Measurements from ENCODE around the gene SF3A1. TPM values are rescaled to one million over a fixed set of nuclear protein-coding genes. Genes with fewer than 3 reads are reported as not detected.
A peak's percentile ranks its signal among the peaks of the same experiment; 100 is the strongest.

The SF3A1 gene
- total RNA-seq, 1 experiment from 2014 or later = 230 TPM

DNA sequence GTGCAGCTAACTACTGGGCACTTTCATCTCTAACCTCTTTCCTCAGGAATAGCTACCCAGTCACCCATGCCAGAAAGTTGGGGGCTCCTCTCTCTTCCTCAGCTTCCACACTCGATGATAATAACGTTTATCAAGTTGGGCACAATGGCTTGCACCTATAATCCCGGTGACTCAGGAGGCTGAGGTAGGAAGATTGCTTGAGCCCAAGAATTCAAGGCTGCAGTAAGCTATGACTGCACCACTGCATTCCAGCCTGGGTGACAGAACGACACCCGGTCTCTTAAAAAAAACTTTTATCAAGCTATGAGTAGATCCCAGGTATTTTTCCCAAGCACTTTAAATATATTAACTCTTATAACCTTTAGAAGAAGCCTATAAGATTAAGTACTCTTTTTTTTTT is 2.0 kb downstream of the SF3A1 start:
- RAD21 ChIA-PET (ENCODE audit: low non-redundant PET in 1 of 2, low total read pairs in 2 of 2, uncharacterized antibody in 2 of 2, unreplicated experiment in 2 of 2) = no interaction called here
- Histone ChIP-seq H4K20me1 (ENCODE audit: insufficient read depth) (no peaks in the 10 kb centered on the region), H3K4me3 (replicated peaks in 1 of 2; ENCODE audit: low read depth in 1 of 2, low read length in 2 of 2) (no peak overlapping the region), H3K27me3 (ENCODE audit: insufficient read depth, low read length) (no peaks in the 10 kb centered on the region), H2AFZ (ENCODE audit: low read depth, low read length, poor library complexity, severe bottlenecking) (no peak overlapping the region), H3K9me3 (ENCODE audit: control insufficient read depth in 1 of 2, insufficient read depth in 1 of 2, low read depth in 1 of 2, low read length in 2 of 2) (no peaks in the 10 kb centered on the region), H3K4me1 (ENCODE audit: control insufficient read depth in 1 of 2, insufficient read depth in 2 of 2, low read length in 2 of 2) (peaks cover 12 to 22% of the 10 kb centered on the region in 2 experiments; a peak in 3 of 4 replicates), H3K36me3 (ENCODE audit: control insufficient read depth in 1 of 2, insufficient read depth in 2 of 2, low read length in 2 of 2) (peaks cover 26 to 34% of the 10 kb centered on the region in 2 experiments; a peak in 3 of 4 replicates), H3K4me2 (ENCODE audit: low read length) (peak overlapping the region; percentile 91), H3K9me2 (ENCODE audit: insufficient read depth) (no peaks in the 10 kb centered on the region), H3K9ac (ENCODE audit: low read length) (no peak overlapping the region), H3K27ac (ENCODE audit: low read depth, low read length) (no peak overlapping the region), H3K79me2 (ENCODE audit: insufficient read depth, low read length) (peaks cover 69% of the 10 kb centered on the region)
- no TSS peak for BruUV-seq (replicated peaks)
- TF ChIP-seq ZNF274 (IDR thresholded peaks at IDR 0.05; ENCODE audit: low read depth, low read length) = no peak
- no peak for TF ChIP-seq SP1 (IDR thresholded peaks at IDR 0.05; ENCODE audit: low read depth)
- TF ChIP-seq, protein P1, sequence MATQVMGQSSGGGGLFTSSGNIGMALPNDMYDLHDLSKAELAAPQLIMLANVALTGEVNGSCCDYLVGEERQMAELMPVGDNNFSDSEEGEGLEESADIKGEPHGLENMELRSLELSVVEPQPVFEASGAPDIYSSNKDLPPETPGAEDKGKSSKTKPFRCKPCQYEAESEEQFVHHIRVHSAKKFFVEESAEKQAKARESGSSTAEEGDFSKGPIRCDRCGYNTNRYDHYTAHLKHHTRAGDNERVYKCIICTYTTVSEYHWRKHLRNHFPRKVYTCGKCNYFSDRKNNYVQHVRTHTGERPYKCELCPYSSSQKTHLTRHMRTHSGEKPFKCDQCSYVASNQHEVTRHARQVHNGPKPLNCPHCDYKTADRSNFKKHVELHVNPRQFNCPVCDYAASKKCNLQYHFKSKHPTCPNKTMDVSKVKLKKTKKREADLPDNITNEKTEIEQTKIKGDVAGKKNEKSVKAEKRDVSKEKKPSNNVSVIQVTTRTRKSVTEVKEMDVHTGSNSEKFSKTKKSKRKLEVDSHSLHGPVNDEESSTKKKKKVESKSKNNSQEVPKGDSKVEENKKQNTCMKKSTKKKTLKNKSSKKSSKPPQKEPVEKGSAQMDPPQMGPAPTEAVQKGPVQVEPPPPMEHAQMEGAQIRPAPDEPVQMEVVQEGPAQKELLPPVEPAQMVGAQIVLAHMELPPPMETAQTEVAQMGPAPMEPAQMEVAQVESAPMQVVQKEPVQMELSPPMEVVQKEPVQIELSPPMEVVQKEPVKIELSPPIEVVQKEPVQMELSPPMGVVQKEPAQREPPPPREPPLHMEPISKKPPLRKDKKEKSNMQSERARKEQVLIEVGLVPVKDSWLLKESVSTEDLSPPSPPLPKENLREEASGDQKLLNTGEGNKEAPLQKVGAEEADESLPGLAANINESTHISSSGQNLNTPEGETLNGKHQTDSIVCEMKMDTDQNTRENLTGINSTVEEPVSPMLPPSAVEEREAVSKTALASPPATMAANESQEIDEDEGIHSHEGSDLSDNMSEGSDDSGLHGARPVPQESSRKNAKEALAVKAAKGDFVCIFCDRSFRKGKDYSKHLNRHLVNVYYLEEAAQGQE (IDR thresholded peaks at IDR 0.05; ENCODE audit: low read depth) = no peak
- TF ChIP-seq, protein P2, sequence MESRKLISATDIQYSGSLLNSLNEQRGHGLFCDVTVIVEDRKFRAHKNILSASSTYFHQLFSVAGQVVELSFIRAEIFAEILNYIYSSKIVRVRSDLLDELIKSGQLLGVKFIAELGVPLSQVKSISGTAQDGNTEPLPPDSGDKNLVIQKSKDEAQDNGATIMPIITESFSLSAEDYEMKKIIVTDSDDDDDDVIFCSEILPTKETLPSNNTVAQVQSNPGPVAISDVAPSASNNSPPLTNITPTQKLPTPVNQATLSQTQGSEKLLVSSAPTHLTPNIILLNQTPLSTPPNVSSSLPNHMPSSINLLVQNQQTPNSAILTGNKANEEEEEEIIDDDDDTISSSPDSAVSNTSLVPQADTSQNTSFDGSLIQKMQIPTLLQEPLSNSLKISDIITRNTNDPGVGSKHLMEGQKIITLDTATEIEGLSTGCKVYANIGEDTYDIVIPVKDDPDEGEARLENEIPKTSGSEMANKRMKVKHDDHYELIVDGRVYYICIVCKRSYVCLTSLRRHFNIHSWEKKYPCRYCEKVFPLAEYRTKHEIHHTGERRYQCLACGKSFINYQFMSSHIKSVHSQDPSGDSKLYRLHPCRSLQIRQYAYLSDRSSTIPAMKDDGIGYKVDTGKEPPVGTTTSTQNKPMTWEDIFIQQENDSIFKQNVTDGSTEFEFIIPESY (IDR thresholded peaks at IDR 0.05; ENCODE audit: extremely low read depth, insufficient replicate concordance, low read length) = no peak
- no peak for TF ChIP-seq ZFX (IDR thresholded peaks at IDR 0.05)
- TF ChIP-seq SIN3A (IDR thresholded peaks at IDR 0.05; ENCODE audit: low read depth) = no peak
- TF ChIP-seq RAD21 (IDR thresholded peaks at IDR 0.05; ENCODE audit: low read depth) = no peak
- no peak for TF ChIP-seq CEBPB (IDR thresholded peaks at IDR 0.05; ENCODE audit: low read depth)
- TF ChIP-seq EZH2phosphoT487 (IDR thresholded peaks at IDR 0.05; ENCODE audit: borderline replicate concordance) = no peak
- no peak for TF ChIP-seq ELF1 (IDR thresholded peaks at IDR 0.05; ENCODE audit: borderline replicate concordance, low read depth)
- ATAC-seq (no peak), DNase-seq (ENCODE audit: low read depth, low spot score) (no peak)
- POLR2A ChIA-PET = no interaction called here
- intact Hi-C loops (cut with micrococcal nuclease) = no loop called here
- CTCF ChIA-PET = no interaction called here
